H9 (cell line): Measurements from ENCODE around the gene LRCOL1. TPM values are rescaled to one million over a fixed set of nuclear protein-coding genes. Genes with fewer than 3 reads are reported as not detected.

ENCODE experiments used
- DNase-seq: peaks from one replicate; pipeline ENCODE4 v3.0.0-alpha.2; 2017
- H2AFZ ChIP-seq: one replicate; pipeline ENCODE4 v1.6.1; 2013; ENCODE audit warnings: mild to moderate bottlenecking, low read length, control low read depth, moderate library complexity
- H2AK5ac ChIP-seq: 2 replicates; pipeline ENCODE4 v1.6.1; 2013; ENCODE audit warnings: low read length, control low read depth, mixed read lengths; ENCODE audit not compliant: insufficient read length
- H2BK120ac ChIP-seq: one replicate; pipeline ENCODE4 v1.6.1; 2013; ENCODE audit warnings: low read depth, mild to moderate bottlenecking, low read length, control low read depth, inconsistent platforms; ENCODE audit not compliant: poor library complexity, severe bottlenecking
- H2BK12ac ChIP-seq: 2 replicates; pipeline ENCODE4 v1.6.1; 2013; ENCODE audit warnings: low read length, control low read depth, mixed read lengths, low read depth; ENCODE audit not compliant: insufficient read length
- H2BK15ac ChIP-seq: 2 replicates; pipeline ENCODE4 v1.6.1; 2013; ENCODE audit warnings: low read depth, low read length, control low read depth
- H2BK20ac ChIP-seq: one replicate; pipeline ENCODE4 v1.6.1; 2013; ENCODE audit warnings: low read depth, mild to moderate bottlenecking, low read length, control low read depth, inconsistent platforms; ENCODE audit not compliant: poor library complexity, severe bottlenecking
- H2BK5ac ChIP-seq: 2 replicates; pipeline ENCODE4 v1.6.1; 2013; ENCODE audit warnings: low read length, control low read depth, mixed read lengths; ENCODE audit not compliant: insufficient read length
- H3K14ac ChIP-seq: 2 replicates; pipeline ENCODE4 v1.6.1; 2013; ENCODE audit warnings: low read length, control low read depth; ENCODE audit not compliant: insufficient read depth
- H3K18ac ChIP-seq: 2 replicates; pipeline ENCODE4 v1.6.1; 2013; ENCODE audit warnings: low read depth, mild to moderate bottlenecking, mixed read lengths, low read length, control low read depth; ENCODE audit not compliant: insufficient read length
- H3K23ac ChIP-seq: 2 replicates; pipeline ENCODE4 v1.6.1; 2013; ENCODE audit warnings: low read length, control low read depth, mixed read lengths, low read depth; ENCODE audit not compliant: insufficient read length
- H3K23me2 ChIP-seq: 2 replicates; pipeline ENCODE4 v1.6.1; 2013; ENCODE audit warnings: low read depth, mild to moderate bottlenecking, mixed read lengths, low read length, control low read depth; ENCODE audit not compliant: insufficient read length, poor library complexity, severe bottlenecking
- H3K27ac ChIP-seq: 2 replicates; pipeline ENCODE4 v1.5.1; 2013; ENCODE audit warnings: low read length, control low read depth, mixed read lengths, low read depth; ENCODE audit not compliant: insufficient read length
- H3K27me3 ChIP-seq: 2 replicates; pipeline ENCODE4 v1.6.1; 2013; ENCODE audit warnings: low read length, control low read depth, inconsistent platforms; ENCODE audit not compliant: insufficient read depth
- H3K4ac ChIP-seq: 2 replicates; pipeline ENCODE4 v1.6.1; 2013; ENCODE audit warnings: low read depth, mild to moderate bottlenecking, control low read depth, inconsistent platforms, low read length, moderate library complexity
- H3K4me1 ChIP-seq: 2 replicates; pipeline ENCODE4 v1.6.1; 2013; ENCODE audit warnings: low read length, control low read depth, inconsistent platforms; ENCODE audit not compliant: insufficient read depth
- H3K4me2 ChIP-seq: 2 replicates; pipeline ENCODE4 v1.6.1; 2013; ENCODE audit warnings: low read length, control low read depth, mixed read lengths; ENCODE audit not compliant: insufficient read length, insufficient read depth
- H3K56ac ChIP-seq: 2 replicates; pipeline ENCODE4 v1.6.1; 2013; ENCODE audit warnings: low read depth, mild to moderate bottlenecking, mixed read lengths, low read length, control low read depth; ENCODE audit not compliant: insufficient read length
- H3K79me1 ChIP-seq: 2 replicates; pipeline ENCODE4 v1.6.1; 2013; ENCODE audit warnings: low read depth, mild to moderate bottlenecking, moderate library complexity, low read length, control low read depth, inconsistent platforms; ENCODE audit not compliant: insufficient read depth, poor library complexity, severe bottlenecking
- H3K79me2 ChIP-seq: 2 replicates; pipeline ENCODE4 v1.6.1; 2013; ENCODE audit warnings: low read length, control low read depth, inconsistent platforms; ENCODE audit not compliant: insufficient read depth
- H3K9ac ChIP-seq: 2 replicates; pipeline ENCODE4 v1.6.1; 2013; ENCODE audit warnings: low read length, control low read depth, mixed read lengths; ENCODE audit not compliant: insufficient read length; ENCODE audit errors: extremely low read depth
- H3K9me3 ChIP-seq: one replicate; pipeline ENCODE4 v1.6.1; 2013; ENCODE audit warnings: low read depth, low read length, inconsistent platforms; ENCODE audit not compliant: control insufficient read depth
- H3T11ph ChIP-seq: one replicate; pipeline ENCODE4 v1.6.1; 2013; ENCODE audit warnings: mild to moderate bottlenecking, low read length, control low read depth, inconsistent platforms
- H4K20me1 ChIP-seq: one replicate; pipeline ENCODE4 v1.6.1; 2013; ENCODE audit not compliant: control insufficient read depth, insufficient read length, insufficient read depth
- H4K5ac ChIP-seq: 2 replicates; pipeline ENCODE4 v1.6.1; 2013; ENCODE audit warnings: low read depth, mild to moderate bottlenecking, mixed read lengths, low read length, control low read depth; ENCODE audit not compliant: insufficient read length
- H4K8ac ChIP-seq: replicated peaks from 2 replicates; pipeline ENCODE4 v1.6.1; 2013; ENCODE audit warnings: low read length, control low read depth, mixed read lengths, low read depth; ENCODE audit not compliant: insufficient read length
- H4K91ac ChIP-seq: 2 replicates; pipeline ENCODE4 v1.6.1; 2013; ENCODE audit warnings: low read depth, mild to moderate bottlenecking, moderate library complexity, mixed read lengths, low read length, control low read depth; ENCODE audit not compliant: insufficient read length
- H3K27ac Mint-ChIP-seq, 3 experiments: 2 replicates in 2 of 3; 3 replicates in 1 of 3; pipeline ENCODE4 v1.8.0; 2020 to 2021; ENCODE audit warnings: mixed read lengths in 3 of 3, mild to moderate bottlenecking in 1 of 3, moderate library complexity in 1 of 3
- H3K27me3 Mint-ChIP-seq: 2 replicates; pipeline ENCODE4 v1.8.0; 2021; ENCODE audit warnings: low read depth, mild to moderate bottlenecking, moderate library complexity, mixed read lengths
- H3K36me3 Mint-ChIP-seq, 3 experiments: 2 replicates in 2 of 3; 3 replicates in 1 of 3; pipeline ENCODE4 v1.8.0; 2020 to 2021; ENCODE audit warnings: low read depth in 3 of 3, mixed read lengths in 3 of 3; ENCODE audit not compliant: insufficient read depth in 1 of 3
- H3K4me1 Mint-ChIP-seq, 2 experiments: 2 replicates each; pipeline ENCODE4 v1.8.0; 2020; ENCODE audit warnings: mixed read lengths in 2 of 2
- H3K4me3 Mint-ChIP-seq, 2 experiments: 2 replicates in 1 of 2; 3 replicates in 1 of 2; pipeline ENCODE4 v1.8.0; 2020 to 2021; ENCODE audit warnings: mild to moderate bottlenecking in 2 of 2, mixed read lengths in 2 of 2, moderate library complexity in 1 of 2
- H3K9me3 Mint-ChIP-seq, 2 experiments: 2 replicates in 1 of 2; 3 replicates in 1 of 2; pipeline ENCODE4 v1.8.0; 2020; ENCODE audit warnings: mild to moderate bottlenecking in 2 of 2, mixed read lengths in 2 of 2, moderate library complexity in 1 of 2
- CTCF ChIP-seq: fragments of 200-600 bp; sonication (generic); conservative IDR thresholded peaks from 3 replicates; pipeline ENCODE4 v1.8.0; 2021; ENCODE audit warnings: antibody characterized with exemption, mild to moderate bottlenecking
- WGBS: extraction: QIAGEN DNeasy Blood & Tissue Kit; methylation state at CpG from one replicate; pipeline ENCODE4 v1.1.7; 2013; ENCODE audit warnings: missing lambda C conversion rate, low lambda C conversion rate, mixed read lengths; ENCODE audit not compliant: insufficient read length; ENCODE audit errors: extremely low coverage; 5-methylcytosine and 5-hydroxymethylcytosine counted together
- long read RNA-seq: library from polyadenylated mRNA; unstranded; transcript quantifications from one replicate; pipeline ENCODE4 v2.0.0, GENCODE V29; 2020
- total RNA-seq: library from RNA; stranded (reverse); gene quantifications from 2 replicates; pipeline ENCODE4 v1.2.1, GENCODE V29; 2021

LRCOL1 gene
- not detected in 2 replicates for total RNA-seq
- long read RNA-seq: 0 reads

GRCh38 chr12:132610051-132610759 is at the start of gene LRCOL1:
Gene LRCOL1 (minus strand): TSS chr12:132610582. CDS start chr12:132606251, 4,331 bp downstream.
- Histone ChIP-seq H2BK20ac (no peak within 1 kb of the TSS), H2AK5ac (no peak within 1 kb of the TSS), H2BK12ac (no peak within 1 kb of the TSS), H4K91ac (no peak within 1 kb of the TSS), H2BK15ac (no peak within 1 kb of the TSS), H3K27ac (no peak within 1 kb of the TSS), H3K27me3 (peaks cover 13% of the 10 kb centered on the region), H3K79me2 (no peaks in the 10 kb centered on the region), H3K4ac (no peak within 1 kb of the TSS), H3K9me3 (peaks cover 7% of the 10 kb centered on the region), H3K18ac (no peak within 1 kb of the TSS), H2BK120ac (no peak within 1 kb of the TSS), H3K23me2 (no peaks in the 10 kb centered on the region), H3K4me2 (no peak within 1 kb of the TSS), H3K14ac (no peak within 1 kb of the TSS), H3K23ac (no peak within 1 kb of the TSS), H4K5ac (no peak within 1 kb of the TSS), H3K79me1 (no peaks in the 10 kb centered on the region), H2AFZ (no peak within 1 kb of the TSS), H3K4me1 (no peaks in the 10 kb centered on the region), H2BK5ac (no peak within 1 kb of the TSS), H3T11ph (no peak within 1 kb of the TSS), H3K9ac (no peak within 1 kb of the TSS), H4K8ac (no peak within 1 kb of the TSS), H3K56ac (no peak within 1 kb of the TSS), H4K20me1 (no peaks in the 10 kb centered on the region)
- Mint-ChIP-seq H3K4me1 (no peaks in the 10 kb centered on the region), H3K36me3 (peaks cover 0 to 4% (median 3%) of the 10 kb centered on the region in 3 experiments; a peak in 3 of 7 replicates), H3K4me3 (peak within 1 kb of the TSS in 1 of 2 experiments; percentile 23; a peak in 1 of 5 replicates), H3K27ac (no peak within 1 kb of the TSS), H3K27me3 (peaks cover 100% of the 10 kb centered on the region), H3K9me3 (peaks cover 16 to 18% of the 10 kb centered on the region in 2 experiments)
- DNase-seq: peak; percentile 45
- TF ChIP-seq CTCF: no peak
- WGBS: no CpG with 5 or more reads among the region's 35 CpGs
